GM18873 (cell line): ENCODE data around the gene ACSL5.

Experiments used
- ATAC-seq: cut with Tn5 transposase; IDR thresholded peaks from one replicate; pipeline ENCODE4 v1.9.1; 2021; ENCODE audit warnings: mild to moderate bottlenecking, moderate library complexity, moderate number of reproducible peaks; ENCODE audit not compliant: unreplicated experiment, low FRiP score

The ACSL5 gene, protein sequence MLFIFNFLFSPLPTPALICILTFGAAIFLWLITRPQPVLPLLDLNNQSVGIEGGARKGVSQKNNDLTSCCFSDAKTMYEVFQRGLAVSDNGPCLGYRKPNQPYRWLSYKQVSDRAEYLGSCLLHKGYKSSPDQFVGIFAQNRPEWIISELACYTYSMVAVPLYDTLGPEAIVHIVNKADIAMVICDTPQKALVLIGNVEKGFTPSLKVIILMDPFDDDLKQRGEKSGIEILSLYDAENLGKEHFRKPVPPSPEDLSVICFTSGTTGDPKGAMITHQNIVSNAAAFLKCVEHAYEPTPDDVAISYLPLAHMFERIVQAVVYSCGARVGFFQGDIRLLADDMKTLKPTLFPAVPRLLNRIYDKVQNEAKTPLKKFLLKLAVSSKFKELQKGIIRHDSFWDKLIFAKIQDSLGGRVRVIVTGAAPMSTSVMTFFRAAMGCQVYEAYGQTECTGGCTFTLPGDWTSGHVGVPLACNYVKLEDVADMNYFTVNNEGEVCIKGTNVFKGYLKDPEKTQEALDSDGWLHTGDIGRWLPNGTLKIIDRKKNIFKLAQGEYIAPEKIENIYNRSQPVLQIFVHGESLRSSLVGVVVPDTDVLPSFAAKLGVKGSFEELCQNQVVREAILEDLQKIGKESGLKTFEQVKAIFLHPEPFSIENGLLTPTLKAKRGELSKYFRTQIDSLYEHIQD

DNA sequence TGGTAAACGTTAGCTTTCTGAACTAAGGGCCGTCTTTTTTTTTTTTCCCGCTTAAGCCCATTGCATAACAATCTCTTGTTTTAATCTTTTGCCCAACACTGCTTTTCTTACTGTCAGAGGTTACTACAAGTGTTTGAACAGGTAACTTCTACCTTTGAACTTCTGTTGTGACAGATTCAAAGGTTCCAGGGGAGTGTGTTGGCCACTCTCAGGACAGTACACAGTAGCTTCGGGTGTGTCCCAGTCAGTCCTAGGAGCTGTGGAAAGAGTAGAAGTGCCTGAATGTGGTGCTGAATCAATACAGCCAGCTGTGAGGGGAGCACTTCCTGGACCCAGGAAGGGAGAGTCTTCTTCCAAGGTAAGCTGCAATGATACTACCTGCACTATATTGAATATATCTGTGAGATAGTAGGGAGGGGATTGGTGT is at the start of gene ACSL5:
Gene ACSL5 (plus strand): TSS at position 205 of the 427 bp plus-strand sequence. CDS start 20,831 bp downstream, outside the sequence.
- ATAC-seq: no peak

DNA sequence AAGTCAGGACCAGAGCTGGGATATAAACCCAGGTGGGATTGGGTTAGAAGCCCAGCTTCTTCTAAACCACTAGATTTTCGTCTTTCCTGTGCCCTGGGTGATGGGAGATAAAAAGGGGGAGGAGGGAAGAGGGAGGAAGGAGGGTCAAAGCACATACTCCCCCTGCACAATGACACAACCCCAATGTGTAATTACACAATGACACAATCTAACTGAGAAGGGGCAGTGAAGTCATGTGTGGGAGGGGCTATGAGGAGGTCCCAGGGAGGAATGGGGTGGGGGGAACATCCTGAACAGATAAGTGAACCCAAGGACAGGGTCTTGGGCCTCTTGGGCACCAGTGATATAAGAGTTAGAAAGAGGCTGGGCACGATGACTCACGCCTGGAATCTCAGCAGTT is 46.2 kb upstream of the ACSL5 start:
- ATAC-seq: no peak

DNA sequence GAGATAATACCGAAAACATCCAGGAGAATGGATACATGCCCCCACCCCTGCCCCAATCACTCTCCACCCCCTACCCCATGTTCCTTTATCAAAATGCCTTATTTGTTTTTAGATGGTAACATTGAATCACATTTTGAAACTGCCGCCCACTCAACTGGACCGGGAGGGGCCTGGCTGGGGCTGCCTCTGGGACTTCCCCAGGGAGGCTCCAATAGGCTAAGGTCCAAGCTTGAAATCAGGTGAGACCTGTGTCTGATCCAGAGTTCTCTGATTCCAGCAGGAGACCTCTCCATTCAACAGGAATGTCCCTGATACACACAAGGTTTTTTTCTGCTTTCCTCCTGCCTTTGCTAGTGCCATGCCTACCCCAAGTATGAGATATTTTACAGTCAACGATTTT is 43.8 kb upstream of the ACSL5 start:
- no peak for ATAC-seq

DNA sequence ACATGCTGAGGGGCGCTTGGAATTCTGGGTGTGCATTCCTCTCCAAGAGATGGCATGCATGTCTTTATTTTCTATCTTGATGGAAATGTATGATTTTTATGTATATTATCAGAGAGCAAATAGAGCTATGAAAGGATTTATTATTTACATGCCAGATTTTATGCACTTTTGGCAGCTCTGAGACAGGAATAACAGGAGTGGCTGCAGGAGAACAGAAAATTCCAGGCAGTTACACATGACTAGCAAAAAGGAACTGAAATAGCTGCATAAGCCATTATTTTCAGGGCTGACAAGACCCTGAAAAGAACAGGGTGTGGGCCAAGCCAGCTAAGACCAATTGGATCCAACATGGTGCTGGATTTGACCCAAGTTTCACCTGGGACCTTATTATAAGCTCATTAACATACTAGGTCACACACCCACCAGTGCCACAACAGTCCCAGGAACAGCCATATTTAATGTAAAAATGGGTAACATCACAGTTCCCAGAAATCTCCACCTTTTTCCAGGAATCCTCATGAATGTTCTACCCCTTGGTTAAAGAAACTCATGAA is 43.2 kb upstream of the ACSL5 start:
- ATAC-seq: no peak

DNA sequence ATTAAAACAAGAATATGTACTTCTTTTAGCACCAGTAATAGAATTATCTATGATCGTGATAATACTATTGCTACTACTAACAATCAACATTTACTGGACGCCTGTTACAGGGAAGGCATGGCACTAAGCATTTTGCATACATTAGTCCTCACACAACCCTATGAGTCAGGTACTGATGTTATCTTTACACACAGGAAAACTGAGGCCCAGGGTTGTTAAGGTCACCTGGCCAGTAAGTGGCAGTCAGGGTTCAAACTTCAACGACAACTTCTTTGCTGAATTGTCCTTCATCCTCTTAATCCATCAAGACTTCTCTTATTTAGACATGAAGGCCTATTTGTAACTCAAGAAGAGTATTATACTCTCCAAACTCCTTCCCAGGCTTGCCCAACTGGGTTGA is 41.9 kb upstream of the ACSL5 start:
- no peak for ATAC-seq

DNA sequence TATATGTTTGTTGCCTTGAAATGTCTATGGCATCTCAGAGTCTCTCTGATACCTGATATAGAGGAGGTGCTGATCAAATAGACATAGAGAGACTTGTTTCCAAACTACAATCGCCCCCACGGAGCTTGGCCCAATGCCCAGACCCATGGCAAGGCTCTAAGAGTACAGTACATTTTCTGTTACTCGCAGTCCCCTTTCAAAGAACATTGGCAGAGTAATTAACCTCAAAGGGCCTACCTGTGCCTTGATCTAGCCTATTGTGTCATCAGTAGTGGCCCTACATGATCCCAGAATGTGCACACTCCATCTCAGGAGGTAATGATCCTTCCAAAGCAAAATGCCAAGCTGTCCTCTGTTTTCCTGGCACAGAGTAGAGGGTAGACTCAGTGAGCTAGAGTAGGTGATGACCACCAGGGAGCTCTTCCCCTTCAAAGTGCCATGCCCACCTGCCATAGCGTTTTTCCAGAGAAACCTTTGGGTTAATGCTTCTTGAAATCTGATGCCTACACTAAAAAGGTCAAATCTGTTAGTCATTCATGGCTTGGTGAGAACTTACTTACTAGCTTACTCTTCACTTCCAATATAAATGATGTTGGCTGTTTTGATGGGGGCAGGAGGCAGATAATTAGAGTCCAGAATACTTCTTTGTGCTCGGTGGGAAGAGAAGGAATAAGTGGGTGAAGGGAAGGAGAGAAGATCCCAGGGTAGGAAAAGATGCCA is 41.2 kb upstream of the ACSL5 start:
- ATAC-seq: no peak

DNA sequence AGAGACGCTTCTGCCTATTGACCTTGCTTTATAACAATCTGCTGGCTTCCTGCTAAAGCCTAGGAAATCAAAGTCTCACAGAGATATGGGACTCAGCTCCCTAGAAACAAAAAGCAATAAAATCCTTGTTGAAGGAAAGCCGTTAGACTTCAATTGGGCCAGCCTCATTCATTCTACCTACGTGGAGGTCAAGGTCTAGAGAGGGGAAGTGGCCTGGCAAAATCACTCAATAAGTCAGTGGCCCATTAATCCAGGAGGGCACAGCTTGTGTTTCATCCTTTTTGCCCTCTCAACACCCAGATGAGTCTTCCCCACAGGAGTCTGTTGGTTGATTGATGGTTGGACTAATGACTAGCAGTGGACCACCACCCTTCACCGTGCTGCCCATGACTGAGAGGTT is 40.5 kb upstream of the ACSL5 start:
- no peak for ATAC-seq

DNA sequence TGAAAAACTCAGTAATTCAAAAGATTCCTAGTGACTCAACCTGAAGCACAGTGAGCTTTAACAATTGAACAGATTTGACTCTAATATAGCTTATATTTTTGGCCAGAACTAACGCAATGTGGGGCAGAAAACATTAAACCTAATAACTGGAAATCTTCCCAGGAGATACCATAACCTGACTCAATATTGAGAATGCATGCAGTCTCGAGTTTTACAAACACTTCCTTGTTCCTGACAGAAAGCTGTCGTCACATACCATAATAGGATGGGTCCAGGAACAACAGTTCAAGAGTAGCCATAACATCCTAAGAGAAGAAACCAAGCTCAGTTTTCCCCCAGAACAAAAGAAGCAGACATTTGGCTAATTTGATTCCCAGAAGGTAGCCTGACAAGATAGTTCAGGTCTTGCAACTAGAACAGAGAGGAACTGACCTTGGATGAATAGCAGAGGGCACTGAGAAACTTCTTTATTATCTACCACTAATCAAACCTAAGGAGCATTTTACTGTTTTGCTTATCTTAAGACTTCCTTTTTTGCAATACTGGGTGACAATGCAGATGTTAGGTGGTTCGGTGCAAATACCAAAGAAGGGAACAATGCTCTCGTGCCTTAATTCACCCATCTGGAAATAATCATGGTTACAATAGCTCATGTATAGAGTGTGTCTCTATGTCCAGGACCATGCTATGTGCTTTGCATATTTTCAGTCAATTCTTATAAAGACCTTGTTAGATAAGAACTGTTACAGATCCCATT is 38.6 kb upstream of the ACSL5 start:
- ATAC-seq: no peak

DNA sequence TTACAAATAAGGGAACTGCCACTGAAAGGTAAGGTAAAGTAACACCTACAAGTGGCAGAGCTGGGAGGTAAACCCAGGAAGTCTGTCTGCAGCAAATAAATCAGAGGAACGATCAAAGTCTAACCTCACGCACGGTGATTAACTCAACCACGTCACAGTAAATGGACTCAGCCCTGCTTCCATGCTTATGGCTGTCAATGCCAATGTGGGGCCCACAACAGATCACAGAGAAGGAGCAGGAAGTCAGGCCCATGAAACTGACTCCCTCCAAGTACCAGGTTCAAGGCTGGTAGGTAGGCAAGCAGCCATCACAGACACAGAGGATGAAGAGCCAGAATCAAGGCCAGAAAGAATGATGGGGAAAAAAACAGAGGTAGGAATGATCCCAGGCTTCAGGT is 38.0 kb upstream of the ACSL5 start:
- no peak for ATAC-seq

DNA sequence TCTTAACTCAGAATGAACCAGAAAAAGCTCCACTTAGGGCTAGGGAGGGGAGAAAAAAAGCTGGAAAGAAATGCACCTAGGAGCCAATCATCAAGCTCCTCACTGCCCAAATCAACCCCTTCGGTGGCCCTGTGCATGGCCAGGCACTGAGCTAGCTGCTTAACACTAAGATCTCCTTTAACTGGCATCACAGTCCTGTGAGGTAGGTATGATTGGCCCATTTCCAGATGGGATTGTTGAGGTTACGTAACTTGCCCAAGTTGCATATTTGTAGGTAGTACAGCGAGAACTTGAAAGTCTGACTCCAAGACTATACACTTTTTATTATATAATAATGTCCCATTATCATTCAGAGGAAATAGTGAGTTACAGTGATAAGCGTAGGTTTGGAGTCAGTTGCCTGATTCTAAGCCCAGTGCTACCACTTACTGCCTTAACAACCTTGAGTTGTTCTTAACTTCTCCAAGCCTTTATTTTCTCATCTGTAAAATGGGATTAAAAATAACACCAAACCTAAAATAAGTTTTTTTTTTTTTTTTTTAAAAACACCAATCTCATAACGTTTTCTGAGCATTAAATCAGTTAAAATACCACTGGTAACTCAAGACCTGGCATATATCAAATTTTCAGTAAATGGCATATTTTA is 37.2 kb upstream of the ACSL5 start:
- no peak for ATAC-seq

DNA sequence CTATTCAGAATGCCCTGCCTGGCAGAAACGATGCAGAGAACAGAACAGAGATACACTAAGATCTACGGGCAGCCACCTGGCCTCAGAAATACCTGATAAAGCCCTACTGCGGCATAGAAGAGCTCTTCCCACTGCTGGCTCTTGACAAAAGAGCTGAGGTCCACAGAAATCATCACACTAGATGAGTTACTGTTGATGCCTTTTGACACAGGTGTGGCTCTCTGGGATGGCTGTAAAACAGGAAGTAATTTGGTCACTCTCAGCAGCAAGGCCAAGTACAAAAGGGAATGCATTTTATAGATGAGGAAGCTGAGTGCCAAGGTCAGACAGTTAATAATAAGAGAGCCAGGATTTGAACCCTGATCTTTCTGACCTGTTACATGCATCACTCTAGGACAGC is 35.0 kb upstream of the ACSL5 start:
- no peak for ATAC-seq

DNA sequence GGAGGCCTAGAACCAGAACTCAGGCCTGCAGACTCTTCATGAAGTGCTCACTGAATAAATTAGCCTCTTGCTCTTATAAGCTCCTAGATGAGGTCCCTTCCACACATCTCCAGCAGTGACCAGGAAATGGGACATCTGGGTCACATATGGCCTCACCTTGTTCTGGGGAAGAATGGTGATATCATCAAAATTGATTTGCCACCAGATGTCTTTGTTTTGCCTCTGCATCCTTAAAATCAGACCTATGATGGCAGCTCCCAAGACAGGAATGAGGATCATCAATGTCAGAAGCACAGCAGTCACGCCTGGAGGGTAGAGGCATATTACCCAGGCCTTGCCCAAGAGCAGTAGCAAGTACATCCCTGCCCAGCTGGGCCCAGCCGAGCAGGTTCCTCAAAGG is 33.3 kb upstream of the ACSL5 start:
- ATAC-seq: no peak

DNA sequence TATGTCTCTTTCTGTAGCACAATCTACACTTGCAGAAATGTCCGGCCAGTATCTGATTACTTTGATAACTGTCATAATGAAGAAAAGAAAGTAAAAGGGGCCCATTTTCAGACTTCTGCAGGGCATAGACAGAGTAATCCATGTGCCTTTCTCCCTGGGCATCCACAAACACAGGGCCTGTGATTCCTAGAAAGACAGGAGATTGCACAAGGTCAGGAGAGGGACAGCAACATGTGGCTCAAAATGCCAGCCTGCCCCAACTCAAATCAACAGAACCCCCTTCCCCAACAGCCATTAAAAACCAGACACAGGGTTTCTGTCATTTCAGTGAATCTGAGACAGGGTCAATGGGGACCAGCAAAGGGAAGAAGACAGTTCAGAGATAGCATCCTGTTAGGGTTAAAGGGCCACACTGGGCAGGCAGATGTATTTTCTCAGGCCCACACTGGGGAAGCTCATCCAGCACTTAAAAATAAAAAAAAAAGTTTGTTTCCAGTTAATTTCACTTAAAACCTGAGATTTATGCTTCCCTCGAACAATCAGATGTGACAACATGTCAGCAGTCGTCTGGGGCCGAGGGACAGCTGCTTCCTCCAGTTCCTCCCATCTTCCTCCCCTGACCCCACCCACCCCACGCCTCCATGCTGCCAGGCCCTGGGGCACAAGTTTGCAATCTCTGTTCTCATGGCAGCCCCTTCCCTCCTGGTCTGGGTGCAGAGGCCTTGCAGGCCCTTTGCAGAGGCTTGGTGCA is 30.7 kb upstream of the ACSL5 start:
- ATAC-seq: no peak

DNA sequence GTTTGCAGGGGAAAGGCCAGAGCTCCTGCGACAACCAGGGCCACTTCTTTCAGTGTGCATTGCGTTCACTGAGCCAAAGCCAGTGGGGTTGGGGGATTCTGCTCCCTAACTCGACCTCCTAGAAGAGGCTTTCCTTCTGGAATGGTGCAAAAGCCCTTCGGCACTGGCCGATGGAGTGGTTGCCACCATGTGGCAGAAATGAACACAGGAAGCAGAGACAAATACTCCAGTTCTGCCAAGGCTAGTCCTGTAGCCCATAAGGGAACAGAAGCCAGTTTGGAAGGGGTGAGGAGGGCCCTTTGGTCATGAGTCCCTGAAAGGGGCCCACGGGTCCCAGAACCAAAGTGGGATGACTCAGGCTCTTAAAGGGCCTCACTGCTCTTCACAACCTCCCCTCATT is 29.7 kb upstream of the ACSL5 start:
- ATAC-seq: no peak

DNA sequence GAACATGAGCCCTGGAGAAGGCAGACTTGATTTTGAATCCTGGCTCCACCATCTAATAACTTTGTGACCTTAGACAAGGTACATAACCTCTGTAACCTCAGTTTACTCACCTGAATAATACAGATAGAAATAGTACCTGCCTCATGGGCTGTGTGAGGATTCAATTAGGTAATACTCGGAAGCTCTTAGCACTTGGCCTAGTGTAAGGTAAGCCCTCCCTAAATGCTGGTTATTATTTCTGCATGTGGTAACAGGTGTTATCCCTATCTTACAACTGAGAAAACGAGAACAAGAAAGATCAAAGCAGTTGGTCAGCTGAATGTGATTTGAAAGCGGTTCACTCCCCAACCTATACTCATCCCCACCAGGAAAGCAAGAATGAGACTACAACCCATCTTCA is 28.7 kb upstream of the ACSL5 start:
- no peak for ATAC-seq

DNA sequence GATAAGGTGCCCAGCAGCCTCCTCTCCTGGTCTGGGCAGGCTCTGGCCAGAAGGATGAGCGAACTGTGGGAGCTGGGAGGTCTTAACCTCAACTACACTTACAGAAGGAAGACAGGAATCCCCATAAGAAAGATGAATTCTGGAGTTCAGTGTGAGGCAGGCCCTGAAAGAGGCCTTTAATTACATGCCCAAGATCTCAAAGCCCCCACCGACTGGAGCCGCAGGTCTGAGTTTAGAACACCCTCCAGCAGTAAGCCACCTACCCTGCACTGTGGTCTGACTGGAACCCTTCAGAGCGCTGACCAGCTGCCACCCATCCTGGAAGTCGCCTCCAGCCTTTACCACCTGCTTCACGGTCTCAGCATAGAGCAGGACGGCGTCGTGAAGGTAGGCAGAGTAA is 28.2 kb upstream of the ACSL5 start:
- ATAC-seq: no peak

DNA sequence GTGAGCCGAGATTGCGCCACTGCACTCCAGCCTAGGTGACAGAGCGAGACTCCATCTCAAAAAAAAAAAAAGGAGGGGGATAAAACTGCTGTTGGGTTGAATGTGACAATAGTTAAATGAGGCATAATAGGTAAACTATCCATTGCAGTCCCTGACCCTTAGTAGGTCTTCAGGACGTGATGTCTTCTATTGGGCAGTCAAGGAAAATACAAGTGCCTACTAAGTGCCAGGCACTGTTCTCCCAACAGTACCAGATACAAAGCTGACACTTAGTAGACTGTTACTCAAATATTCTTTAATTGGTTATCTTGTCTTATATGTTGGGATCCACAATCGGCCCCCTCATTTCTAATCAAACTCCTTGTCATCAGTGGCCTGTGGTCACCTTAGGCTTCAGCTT is 27.1 kb upstream of the ACSL5 start:
- no peak for ATAC-seq

DNA sequence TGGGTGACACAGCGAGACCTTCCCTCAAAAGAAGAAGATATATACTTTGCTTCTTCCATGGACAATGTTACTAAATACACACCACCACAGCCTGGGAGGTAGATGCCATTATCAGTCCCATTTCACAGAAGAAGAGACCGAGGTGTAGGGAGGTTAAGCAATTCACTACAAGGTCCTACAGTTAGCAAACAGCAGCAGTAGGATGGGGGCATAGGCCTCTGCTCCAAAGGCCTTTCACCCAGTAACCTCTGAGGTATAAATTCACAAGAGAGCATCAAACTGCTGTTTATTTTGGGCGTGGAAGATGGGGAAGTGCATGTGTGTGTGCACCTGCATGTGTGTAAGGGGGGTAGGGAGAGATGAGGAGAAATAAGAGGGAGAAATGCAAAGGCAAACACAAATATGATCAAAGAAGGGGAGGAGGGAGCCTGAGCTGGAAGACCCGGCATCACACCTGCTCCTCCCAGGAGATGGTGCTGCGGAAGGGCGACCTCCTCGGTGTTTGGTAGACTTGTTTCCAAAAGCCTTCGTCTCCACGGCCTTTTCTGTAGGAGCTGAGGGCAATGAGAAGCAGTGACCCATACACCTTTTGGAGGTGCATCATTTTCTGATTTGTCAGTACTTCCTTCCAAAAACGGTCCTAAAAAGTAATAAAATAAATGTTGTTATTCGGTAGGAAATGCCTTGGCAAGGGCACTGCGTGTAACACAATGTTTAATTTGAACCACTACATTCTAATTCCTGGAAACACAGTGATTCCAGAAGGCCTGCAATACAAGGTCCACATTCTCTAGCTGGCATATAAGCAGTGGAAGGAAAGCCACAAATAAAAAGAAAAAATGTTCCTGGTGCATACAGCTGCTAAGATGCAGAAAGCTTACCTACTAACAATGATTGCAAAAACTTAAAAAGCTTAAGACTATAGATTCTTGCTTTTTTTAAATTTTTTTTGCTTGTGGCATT is 25.9 kb upstream of the ACSL5 start:
- ATAC-seq: no peak
